HG03103 (cell line): ENCODE measurements around the gene GATB.

Experiments used
- ATAC-seq: cut with Tn5 transposase; IDR thresholded peaks from one replicate; pipeline ENCODE4 v1.9.1; 2021; ENCODE audit warnings: low read depth; ENCODE audit not compliant: unreplicated experiment

Gene GATB, protein sequence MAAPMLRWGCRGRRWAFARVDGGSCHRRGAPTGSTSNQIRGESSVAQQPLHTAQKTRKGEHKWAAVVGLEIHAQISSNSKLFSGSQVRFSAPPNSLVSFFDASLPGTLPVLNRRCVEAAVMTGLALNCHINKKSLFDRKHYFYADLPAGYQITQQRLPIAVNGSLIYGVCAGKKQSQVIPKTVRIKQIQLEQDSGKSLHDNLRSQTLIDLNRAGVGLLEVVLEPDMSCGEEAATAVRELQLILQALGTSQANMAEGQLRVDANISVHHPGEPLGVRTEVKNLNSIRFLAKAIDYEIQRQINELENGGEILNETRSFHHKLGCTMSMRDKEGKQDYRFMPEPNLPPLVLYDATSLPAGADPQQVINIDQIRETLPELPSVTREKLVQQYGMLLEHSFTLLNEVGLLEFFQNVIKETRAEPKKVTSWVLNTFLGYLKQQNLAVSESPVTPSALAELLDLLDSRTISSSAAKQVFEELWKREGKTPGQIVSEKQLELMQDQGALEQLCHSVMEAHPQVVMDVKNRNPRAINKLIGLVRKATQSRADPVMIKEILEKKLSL

DNA sequence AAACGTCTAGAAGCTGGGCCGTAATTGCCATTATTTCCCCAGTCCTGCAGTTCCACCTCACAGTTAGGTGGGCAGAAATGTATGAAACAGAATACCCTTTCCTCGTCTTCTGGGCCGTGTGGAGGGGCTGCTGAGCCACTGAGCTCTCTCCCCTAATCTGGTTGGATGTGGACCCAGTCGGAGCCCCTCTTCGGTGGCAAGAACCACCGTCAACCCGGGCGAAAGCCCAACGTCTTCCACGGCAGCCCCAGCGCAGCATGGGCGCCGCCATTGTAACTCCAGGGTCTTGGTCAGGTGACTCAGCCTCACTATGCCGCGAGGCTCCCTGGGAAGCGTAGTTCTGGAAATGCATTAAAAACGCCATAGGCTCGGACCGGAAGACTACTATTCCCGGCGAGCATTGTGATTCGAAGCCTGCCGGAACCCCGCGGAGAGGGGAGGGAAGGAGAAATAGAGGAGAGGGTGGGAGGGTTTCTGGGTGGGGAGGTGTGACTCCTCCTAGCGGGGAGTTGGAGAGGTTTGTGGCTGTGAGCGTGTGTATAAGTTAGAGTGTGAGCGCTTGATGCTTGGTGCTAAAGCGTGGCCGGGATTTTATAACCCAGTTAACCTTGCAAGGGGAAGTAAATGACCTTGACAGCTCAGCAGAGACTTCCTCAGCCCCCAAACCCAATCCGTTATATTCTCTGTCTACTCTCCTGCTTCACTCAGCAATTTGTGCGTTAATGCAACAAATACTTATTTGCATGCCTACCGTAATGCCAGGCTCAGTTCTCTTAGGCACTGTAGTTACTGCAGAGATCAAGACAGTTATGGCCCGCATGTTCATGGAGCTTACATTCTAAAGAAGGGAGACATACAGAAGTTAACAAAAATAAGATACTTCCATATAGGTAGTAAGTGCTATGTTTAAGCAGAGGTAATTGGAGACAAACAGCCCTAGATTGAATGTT is at the start of gene GATB:
TSS of gene GATB (minus strand) at position 296 of the 950 bp plus-strand sequence. CDS start at position 271, 25 bp downstream.
- peak; percentile 99 for ATAC-seq

DNA sequence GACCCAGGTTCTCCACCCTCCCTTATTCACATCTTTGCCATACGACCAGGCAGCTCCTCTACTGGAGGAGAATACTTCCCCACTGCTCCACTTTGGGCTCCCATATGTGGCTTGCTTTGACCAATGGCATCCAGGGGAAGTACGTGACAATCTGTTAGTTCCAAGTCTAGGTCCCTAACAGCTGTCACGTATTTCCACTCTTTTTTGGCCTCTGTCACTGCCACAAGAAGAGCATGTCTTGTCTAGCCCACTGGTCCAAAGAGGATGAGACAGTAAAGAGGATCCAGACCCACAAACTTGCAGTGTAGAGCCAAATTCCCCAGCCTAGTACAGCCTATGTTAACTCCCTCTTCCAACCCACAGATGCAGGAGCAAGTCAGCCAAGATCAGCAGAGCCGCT is 49.7 kb upstream of the GATB start:
- no peak for ATAC-seq

DNA sequence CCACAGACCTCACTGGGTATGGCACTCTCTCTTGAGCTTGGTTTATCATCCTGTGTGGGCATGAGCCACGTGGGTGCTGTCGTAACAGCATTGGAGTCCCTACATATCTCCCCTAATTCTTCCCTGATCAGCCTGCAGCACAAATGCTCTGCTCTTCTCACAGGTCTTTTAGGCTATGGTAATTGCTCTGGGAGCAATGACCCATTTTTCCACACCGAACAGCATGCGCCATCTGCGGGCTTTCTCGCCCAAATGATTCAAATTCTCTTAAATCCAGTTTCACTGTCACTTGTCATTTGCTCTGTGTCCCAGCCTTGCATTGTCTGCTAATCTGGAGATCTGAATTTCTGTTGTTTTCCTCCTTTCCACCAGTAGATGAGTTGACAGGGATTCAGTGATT is 48.9 kb upstream of the GATB start:
- no peak for ATAC-seq

DNA sequence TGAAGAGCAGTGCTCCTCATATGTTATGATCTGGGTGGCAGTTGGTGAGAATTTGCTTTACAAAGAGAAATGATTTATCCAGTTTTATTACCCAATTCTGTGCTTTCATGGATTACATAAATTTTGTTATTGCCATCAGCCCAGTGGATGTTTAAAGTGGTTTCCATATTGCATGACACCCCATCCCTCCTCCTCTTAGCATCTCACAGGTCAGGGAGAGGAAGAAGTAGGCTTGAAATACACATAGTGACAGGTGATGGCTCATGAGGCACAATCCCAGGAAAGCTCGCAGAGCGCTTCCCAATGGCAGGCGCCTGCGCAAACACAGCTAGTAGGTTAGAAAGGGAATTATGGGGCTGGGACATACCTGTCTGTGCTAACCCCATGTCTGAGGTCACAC is 47.7 kb upstream of the GATB start:
- no peak for ATAC-seq

DNA sequence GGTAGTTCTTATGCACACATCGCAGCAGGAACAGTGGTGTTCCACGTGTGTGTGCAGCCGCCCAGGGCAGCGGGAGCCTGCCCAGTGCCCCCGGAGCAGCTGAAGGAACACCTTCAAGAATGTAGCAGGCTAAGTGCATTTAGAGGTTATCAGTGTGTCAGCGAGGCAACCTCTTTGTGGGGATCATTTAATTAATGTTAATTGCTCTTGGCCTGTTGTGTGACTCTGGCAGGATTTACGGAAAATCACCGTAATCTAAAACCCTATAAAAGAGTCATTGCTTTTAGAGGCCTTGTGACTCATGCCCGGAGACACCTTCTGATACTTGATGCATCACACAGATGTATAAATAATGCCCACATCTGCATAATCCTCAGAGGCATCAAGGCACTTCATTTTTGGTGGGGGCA is 47.3 kb upstream of the GATB start:
- no peak for ATAC-seq

DNA sequence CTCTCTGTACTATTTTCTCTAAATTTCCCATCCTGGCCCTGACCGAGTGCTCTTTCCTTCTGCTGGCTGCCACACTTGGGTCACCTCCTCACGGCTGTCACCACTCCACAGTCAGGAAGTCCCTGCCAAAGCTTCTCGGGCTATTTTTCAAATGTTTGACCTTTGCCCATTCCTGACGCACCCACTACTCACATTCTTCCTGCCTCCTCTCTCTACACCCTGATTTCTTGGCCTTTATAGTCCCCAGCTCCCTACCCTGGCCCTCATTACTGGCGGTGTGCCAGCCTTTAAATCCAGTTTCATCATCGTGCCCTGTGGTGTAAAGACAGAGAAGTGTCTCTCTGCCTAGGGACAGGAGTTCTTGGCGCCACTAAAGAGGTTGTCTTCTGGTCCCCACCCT is 46.4 kb upstream of the GATB start:
- ATAC-seq = no peak

DNA sequence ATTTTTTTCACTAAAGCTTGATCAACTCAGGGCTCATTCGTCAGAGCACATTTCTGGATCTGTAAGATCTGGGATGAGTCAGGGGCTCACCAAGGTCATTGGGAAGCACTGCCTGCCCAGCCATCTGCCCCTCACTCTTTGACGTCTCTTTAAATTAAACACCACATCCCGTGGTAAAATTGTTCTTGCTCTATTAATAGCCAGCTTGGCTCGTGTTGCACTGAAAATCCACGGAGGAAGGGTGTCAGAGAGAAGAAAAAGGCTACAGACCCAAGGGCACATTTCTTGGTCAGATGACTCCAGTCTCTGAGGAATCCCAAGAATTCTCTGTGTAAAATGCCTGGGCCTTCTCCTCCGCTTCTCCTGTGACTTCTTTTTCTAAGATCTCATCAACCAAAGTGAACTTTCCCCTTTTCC is 45.7 kb upstream of the GATB start:
- ATAC-seq = no peak

DNA sequence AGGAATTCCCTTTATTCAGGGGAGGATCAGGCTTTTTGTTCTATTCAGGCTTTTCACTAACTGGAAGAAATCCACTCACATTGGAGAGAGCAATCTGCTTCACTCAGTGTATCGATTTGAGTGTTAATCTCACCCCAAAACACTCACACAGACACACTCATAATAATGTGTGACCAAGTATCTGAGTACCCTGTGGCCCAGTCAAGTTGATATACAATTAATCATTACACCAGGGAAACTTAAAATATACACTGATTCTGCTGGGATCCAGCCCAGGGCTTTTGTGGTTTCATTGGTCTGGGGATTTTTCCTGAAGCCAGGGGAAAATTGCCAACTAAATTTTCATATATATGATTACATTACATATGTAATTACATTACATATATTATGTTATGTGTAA is 44.0 kb upstream of the GATB start:
- ATAC-seq = no peak

DNA sequence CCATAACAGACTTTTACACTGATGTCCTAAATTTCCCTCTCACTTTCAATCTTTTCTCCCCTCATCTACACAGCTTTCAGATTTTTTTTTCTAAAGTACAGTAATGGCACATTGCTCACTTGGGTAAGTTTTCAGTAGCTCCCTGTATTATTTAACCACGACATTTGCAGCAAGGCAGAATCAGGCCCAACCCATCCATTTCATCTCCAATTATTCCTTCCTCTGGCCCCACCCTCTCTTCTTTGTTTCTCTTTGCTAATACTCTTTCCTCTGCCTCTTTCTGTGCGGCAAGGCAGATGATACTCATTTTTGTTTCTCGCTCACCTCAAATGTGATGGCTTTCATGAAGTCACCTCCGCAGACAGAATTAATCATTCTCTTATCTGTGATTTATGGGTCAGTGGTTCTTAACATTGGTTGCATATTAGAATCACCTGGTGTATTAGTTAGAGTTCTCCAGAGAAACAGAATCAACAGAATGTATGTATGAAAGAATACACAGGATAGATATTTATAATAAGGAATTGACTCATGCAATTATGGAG is 43.4 kb upstream of the GATB start:
- no peak for ATAC-seq

DNA sequence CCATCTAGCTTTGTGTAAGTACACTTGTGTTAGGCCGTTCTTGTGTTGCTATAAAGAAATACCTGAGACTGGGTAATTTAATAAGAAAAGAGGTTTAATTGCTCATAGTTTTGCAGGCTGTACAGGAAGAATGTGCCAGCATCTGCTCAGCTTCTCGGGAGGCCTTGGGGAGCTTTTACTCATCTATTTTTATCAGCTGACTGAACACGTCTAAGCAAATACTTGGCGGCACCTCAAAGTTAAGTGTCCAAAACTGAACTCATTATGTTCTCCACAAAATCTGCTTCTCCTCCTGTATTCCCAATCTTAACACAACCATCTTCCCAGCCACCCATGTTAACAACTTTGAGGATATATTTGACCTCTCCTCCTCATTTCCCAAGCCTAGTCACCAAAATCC is 42.4 kb upstream of the GATB start:
- no peak for ATAC-seq

DNA sequence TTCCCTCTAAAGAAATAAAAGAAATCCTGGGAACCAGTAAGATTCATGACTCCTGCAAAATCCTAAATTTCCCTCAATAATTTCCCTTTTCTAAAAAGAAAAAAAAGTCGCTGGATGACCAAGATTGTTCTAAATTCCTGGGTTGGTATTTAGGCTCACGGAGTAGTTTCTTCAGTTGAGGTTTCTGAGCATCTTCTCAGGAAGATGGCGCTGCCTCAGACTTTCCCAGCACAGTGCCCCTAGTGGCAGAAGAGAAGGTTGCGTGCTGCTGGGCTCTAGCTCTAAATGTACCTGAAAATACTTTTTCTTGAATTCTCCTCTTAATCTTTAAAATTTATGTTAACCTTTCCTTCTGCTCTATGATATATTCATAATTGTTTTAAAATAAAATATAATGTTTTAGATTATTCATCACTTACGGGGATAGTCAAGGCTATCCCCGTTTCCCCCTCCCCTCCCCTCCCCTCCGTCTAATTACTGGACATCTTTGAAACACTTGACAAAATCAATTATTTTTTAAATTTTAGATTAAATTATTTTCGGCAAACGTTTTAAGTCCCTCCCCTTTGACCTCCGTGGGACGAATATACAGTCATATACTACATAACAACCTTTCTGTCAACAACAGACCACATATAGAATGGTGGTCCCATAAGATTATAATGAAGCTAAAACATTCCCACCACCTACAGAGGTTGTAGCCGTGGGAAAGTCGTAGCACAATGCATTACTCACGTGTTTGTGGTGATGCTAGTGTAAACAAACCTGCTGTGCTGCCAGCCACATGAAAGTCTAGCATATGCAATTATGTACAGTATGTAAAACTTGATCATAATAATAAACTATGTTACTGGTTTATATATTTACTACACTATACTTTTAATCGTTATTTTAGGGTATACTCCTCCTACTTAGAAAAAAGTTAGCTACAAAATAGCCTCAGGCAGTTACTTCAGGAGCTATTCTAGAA is 41.0 kb upstream of the GATB start:
- no peak for ATAC-seq

DNA sequence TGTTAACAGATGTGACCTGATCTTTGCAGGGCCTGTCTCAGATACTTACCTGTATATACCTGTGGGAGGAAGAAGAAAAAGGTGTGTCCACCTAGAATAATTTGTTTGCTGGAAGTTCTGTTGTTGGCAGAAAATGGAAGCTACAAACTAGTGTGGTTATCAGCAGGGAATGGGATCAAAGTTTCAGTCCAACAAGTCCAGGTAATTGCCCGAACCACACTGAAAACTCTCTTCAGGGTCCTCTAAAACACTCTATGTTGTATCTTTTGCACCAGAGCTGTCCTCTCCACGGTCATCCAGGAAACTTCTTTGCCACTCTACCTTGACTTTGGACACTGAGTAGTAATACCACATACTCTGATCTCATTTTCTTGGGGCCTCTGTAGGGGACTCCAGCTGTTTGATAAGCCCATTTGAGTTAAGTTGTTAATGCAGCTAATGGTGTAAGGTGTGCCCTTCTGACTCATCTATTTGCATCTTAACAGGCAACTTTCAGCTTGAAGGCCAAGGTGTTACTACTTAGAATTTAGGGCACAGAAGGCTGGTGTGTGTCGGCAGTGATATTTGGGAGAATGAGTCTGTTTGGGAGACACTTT is 38.7 kb upstream of the GATB start:
- ATAC-seq = no peak

DNA sequence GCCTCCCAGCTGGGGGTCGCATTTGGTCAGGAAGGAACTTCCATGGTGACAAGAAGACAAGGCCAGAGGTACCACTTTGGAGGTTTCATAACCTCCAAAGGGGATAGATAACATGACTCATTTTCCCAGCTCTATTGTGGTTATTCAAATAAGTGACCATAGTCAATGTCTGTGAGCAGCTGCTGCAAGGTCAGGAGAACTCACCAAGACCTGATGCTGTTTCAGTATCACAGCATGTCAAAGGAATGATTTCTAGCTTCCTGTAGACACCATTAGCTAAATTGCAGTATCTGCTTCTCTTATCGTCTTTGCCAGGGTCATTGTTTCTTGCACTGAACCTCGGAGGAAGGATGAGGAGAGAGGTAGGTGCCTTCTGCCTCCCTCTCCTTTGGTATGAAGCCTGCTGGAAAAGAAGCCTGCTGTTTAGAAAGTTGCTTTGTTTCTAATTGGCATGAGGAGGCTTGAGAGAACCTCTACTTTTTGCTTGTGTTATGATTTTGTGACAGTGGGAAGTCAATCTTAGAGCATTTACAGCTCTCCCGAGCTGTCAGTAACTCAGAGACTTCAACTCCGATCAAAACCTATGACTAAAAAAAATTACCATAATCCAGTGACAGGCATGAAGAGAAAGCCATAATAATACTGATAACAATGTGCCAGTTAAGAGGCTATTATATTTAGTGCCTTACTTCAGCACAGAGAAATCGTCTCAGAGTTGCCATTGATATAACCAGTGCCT is 38.0 kb upstream of the GATB start:
- peak; percentile 79 for ATAC-seq

DNA sequence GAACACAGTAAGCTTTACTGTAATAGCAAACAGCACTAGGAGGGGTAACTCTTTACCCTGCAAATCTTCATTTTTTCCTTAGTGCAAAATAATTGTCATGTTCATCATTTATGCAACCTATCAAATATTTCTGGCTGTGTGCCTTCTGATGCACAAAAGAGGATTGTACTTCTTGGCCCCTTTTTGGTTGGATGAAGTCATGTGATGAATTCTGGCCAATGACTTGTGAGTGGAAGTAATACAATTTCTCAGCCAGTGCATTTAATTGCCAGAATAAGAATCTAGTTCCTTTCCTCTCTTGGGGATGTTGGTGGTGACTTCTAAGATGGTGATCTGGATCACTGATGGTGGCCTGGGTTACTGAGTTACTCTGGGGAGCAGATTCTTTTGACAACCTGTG is 37.0 kb upstream of the GATB start:
- no peak for ATAC-seq

DNA sequence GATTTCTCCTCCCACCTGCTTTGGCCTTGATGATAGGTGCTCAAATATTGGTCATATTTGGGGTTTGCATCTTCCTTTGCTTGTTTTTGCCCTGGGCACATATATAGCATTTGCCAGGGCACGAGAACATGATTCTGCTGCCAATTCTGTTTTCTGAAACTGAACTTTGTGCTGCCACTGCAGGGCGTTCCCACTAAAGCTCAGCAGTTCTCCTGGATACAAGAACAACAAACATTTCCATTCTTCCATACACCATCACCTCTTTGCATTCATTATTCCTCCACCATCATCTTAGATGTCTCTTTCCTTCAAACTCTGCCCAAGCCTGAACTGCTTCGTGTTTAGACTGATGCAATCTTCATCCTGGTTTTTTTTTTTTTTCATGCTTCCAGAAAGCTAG is 36.3 kb upstream of the GATB start:
- no peak for ATAC-seq

DNA sequence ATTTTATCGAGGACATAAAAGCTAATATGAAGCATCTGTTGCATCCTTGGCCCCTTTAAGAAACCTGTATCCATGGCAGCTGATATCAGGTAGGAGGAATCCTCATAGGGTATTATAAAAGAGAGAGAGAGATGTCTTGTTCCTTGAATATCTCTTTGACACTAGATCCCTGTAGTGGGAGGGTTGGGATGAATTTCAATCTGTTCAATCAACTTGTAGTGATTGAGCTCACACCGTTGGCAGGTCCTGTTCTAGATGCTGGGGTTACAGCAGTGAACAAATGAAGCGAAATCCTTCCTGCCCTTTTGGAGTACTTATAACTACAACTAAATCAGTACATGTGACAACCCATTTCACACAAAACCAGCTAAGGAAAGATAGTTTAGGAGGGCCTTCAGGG is 35.3 kb upstream of the GATB start:
- no peak for ATAC-seq

DNA sequence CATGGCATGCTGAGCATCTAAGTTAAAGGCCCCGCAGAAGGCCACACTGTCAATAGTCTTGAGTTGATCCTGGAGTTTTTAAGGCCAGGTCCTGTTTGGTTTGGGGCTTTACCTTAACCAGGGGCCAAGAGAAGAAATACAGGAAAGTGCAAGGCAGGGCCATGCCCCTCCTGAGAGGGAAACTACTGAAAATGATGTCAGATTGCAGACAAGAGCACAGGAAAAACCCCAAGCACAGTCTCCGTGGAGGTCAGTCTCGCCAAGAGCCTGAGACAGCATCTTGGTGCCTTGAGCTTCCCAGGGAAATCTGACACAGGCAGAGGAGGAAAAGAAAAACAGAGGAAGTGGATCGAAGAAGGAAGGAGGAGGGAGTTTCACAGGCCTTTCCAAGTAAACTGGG is 32.2 kb upstream of the GATB start:
- no peak for ATAC-seq

DNA sequence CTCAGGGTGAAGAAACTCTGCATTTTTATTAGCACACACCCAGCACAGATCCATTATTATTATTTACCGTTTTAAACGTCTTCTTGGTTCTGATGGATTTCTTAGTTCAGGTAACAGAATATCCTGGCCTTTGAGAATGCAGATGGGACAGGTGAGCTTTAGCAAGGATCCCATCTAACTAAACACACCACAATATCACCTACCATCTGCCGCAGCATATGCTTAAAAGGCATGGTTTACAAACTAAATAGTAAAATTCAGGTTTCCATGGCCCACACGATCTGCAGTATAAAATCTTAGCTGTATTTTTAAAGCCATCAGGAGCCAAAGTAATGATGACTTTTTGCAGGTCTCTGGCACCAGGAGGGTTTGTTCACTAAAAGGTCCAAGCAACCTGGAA is 31.7 kb upstream of the GATB start:
- ATAC-seq = no peak

DNA sequence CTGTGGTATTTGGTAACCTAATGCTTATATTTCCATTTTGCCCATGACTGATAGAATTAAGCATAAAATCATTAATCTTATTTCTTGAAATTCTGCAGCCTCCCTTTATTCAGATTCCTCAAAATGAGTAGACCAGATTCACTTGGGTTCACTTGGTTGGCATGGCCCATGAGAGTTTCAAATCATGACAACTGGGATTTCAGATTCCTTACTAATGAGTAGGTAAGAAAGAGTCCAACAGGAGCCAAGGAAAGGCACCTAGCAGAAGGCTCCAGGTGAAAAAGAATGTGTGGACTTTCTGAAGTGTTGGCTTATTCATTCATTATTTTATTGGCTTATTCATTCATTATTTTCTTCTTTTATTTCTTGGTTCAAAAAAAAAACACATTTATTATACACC is 27.2 kb upstream of the GATB start:
- no peak for ATAC-seq
